Stimulated activated naive CD4-positive, alpha-beta T cell (primary cell): Measurements from ENCODE around the gene GRPEL2.
A peak's percentile ranks its signal among the peaks of the same experiment; 100 is the strongest.

Source experiments
- DNase-seq, 6 experiments: peaks; one replicate each; lab custom pipeline; 2025; lab: John Stamatoyannopoulos, UW

Gene GRPEL2

GRCh38 chr5:149319174-149319573 is 26.1 kb upstream of the GRPEL2 start:
- no peak for DNase-seq

- DNase-seq = no peak
Observed at GRCh38 chr5:149320791-149321330, 24.4 kb upstream of the GRPEL2 start.

- DNase-seq = no peak
Observed at GRCh38 chr5:149322518-149322917, 22.8 kb upstream of the GRPEL2 start.

GRCh38 chr5:149323210-149323609 is 22.1 kb upstream of the GRPEL2 start:
- no peak for DNase-seq

GRCh38 chr5:149323621-149324205 is 21.6 kb upstream of the GRPEL2 start:
- no peak for DNase-seq

GRCh38 chr5:149324641-149325040 is 20.7 kb upstream of the GRPEL2 start:
- no peak for DNase-seq

- DNase-seq = no peak
Observed at GRCh38 chr5:149325166-149325735, 20.0 kb upstream of the GRPEL2 start.

GRCh38 chr5:149325894-149326293 is 19.4 kb upstream of the GRPEL2 start:
- DNase-seq = no peak

- DNase-seq = no peak
Observed at GRCh38 chr5:149326611-149327010, 18.7 kb upstream of the GRPEL2 start.

- no peak for DNase-seq
Observed at GRCh38 chr5:149328177-149328576, 17.1 kb upstream of the GRPEL2 start.

GRCh38 chr5:149333711-149334443 is 11.4 kb upstream of the GRPEL2 start:
- no peak for DNase-seq

- no peak for DNase-seq
Observed at GRCh38 chr5:149337736-149338135, 7.6 kb upstream of the GRPEL2 start.

- no peak for DNase-seq
Observed at GRCh38 chr5:149338364-149338763, 6.9 kb upstream of the GRPEL2 start.

GRCh38 chr5:149340920-149341319 is 4.4 kb upstream of the GRPEL2 start:
- no peak for DNase-seq

GRCh38 chr5:149341876-149342275 is 3.4 kb upstream of the GRPEL2 start:
- no peak for DNase-seq

GRCh38 chr5:149344151-149344550 is 1.1 kb upstream of the GRPEL2 start:
- peak in 2 of 6 experiments; percentile 21 to 34 for DNase-seq

GRCh38 chr5:149345892-149346222 is 558 bp downstream of the GRPEL2 start:
- peak in 1 of 6 experiments; percentile 45 for DNase-seq

GRCh38 chr5:149348518-149348917 is 3.2 kb downstream of the GRPEL2 start:
- DNase-seq = peak in 3 of 6 experiments; percentile 53 to 68 (median 64)

- no peak for DNase-seq
Observed at GRCh38 chr5:149349382-149349781, 4.1 kb downstream of the GRPEL2 start.

- no peak for DNase-seq
Observed at GRCh38 chr5:149352169-149352568, 6.9 kb downstream of the GRPEL2 start.

GRCh38 chr5:149353911-149354310 is 8.6 kb downstream of the GRPEL2 start:
- no peak for DNase-seq

GRCh38 chr5:149355688-149356087 is 10.4 kb downstream of the GRPEL2 start:
- DNase-seq = no peak

- no peak for DNase-seq
Observed at GRCh38 chr5:149356391-149356790, 11.1 kb downstream of the GRPEL2 start.
